ENCODE data around the gene DDX43.

DNA sequence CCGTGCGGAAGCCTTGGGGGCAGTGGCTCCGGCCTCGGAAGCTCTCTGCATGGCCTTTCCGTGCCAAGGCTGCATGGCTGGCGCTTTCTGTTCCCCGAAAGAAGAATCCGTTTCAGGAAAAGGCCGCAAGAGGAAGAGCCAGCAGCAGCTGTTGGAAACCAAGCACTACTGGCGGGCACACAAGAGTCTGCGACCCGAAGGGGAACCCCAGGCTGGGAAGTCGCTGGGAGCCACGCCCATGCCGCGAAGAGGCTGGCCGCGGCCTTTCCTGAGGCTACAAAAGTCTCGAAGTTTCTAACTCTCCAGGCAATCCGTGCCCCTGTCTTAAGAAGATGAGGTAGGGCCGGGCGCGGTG, 57.5 kb downstream of the DDX43 start, which contains the start of gene CGAS:
- TF ChIP-seq, protein P1, sequence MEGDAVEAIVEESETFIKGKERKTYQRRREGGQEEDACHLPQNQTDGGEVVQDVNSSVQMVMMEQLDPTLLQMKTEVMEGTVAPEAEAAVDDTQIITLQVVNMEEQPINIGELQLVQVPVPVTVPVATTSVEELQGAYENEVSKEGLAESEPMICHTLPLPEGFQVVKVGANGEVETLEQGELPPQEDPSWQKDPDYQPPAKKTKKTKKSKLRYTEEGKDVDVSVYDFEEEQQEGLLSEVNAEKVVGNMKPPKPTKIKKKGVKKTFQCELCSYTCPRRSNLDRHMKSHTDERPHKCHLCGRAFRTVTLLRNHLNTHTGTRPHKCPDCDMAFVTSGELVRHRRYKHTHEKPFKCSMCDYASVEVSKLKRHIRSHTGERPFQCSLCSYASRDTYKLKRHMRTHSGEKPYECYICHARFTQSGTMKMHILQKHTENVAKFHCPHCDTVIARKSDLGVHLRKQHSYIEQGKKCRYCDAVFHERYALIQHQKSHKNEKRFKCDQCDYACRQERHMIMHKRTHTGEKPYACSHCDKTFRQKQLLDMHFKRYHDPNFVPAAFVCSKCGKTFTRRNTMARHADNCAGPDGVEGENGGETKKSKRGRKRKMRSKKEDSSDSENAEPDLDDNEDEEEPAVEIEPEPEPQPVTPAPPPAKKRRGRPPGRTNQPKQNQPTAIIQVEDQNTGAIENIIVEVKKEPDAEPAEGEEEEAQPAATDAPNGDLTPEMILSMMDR (IDR thresholded peaks at IDR 0.05) = no peak
- TF ChIP-seq POLR2A (IDR thresholded peaks at IDR 0.05) (no peak), EP300 (IDR thresholded peaks at IDR 0.05) (no peak)
